Hematopoietic multipotent progenitor cell treated with erythropoietin and hydrocortisone succinate and interleukin-3 and kit ligand, for 8 days (in vitro differentiated cells): ENCODE data around the gene CCT8L2.
"Not testable (repeated sequence)": the region's sequence is repeated elsewhere in the genome, so short reads cannot be mapped to it uniquely, and the experiment has no call there.

Experiments used
- DNase-seq: peaks from one replicate; pipeline ENCODE4 v3.0.0-alpha.2; 2015

Gene CCT8L2

DNA sequence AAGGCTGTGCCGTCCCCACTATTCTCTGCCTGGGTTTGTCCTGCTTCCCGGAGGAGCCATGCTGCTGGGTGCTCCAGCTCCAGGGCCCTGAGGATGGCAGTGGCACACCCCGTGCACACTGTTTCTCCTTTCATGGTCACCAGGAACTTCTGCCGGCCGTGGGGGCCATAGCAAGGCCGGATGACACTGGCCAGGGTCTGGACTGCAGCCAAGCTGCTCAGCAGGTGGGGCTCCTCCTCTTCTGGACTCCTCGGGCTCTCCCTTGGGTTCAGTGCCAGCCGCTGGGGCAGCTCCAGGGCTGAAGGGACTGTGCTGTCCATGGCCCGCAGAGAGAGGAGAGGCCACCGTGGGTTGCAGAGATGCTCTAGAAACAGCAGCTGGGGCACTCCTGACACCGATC is 379 bp downstream of the CCT8L2 start:
- DNase-seq = not testable (repeated sequence)

- not testable (repeated sequence) for DNase-seq
Measured at GRCh38 chr22:16591136-16591535, 1.5 kb downstream of the CCT8L2 start.

- DNase-seq = no peak
Measured at GRCh38 chr22:16586991-16587390, 5.6 kb downstream of the CCT8L2 start.

DNA sequence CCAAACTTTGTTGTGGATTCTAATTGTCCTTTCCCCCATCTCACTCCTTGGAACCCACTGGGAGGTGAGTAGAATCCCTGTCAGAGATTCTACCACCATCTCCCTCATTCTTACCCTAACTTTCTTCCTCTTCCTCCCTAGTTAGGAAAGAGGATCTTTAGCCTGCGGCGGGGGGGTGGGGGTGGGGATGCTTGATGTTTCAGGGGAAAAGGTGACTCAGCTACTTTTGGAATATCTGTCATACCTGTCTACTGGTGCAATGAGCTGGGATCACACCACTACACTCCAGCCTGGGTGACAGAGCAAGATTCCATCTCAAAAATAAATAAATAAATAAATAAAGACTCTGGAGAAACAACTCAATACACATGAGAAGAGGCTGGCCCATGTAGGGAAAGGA is 6.4 kb downstream of the CCT8L2 start:
- DNase-seq = no peak

GRCh38 chr22:16580872-16581271 is 11.7 kb downstream of the CCT8L2 start:
- not testable (repeated sequence) for DNase-seq

DNA sequence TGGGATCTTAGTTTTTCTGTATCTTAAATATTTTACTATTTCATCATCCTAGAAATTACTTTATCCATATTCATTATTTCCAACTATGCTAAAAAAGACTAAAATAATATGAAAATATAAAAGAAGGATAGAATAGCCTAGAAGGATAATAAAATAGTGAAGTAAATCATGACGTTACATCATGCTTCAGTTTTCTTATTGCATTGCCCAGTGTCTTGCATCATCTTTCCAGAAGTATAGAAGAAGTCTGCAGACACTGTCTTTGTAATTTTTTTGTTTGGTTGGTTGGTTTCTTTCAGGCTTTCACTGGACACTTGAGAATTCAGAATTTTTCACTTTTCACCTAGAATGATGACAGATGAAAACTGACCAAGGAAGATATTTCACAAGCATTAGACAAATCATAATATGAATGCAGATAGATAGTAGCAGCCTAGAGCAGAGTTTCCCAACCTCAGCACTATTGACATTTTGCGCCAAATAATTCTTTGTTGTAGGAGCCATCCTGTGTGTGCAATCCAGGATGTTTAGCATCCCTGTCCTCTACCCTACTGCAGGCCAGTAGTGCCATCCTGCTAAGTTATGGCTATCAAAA is 23.3 kb downstream of the CCT8L2 start:
- DNase-seq = not testable (repeated sequence)

DNA sequence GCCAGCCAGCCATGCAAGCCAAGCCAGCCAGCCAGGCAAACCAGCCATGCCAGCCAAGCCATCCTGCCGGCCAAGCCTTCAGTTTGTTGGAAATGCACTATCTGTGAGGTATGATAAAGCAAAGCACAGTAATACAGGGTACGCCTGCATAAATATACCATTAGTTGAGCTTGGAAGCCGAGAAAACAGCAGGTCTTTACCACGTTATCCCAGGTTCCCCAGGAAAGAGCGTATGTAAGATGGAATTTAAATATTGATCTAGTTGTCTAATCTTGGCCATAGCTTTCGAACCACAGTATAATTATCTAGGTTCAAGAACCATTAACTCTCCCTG is 24.2 kb downstream of the CCT8L2 start:
- DNase-seq = no peak

DNA sequence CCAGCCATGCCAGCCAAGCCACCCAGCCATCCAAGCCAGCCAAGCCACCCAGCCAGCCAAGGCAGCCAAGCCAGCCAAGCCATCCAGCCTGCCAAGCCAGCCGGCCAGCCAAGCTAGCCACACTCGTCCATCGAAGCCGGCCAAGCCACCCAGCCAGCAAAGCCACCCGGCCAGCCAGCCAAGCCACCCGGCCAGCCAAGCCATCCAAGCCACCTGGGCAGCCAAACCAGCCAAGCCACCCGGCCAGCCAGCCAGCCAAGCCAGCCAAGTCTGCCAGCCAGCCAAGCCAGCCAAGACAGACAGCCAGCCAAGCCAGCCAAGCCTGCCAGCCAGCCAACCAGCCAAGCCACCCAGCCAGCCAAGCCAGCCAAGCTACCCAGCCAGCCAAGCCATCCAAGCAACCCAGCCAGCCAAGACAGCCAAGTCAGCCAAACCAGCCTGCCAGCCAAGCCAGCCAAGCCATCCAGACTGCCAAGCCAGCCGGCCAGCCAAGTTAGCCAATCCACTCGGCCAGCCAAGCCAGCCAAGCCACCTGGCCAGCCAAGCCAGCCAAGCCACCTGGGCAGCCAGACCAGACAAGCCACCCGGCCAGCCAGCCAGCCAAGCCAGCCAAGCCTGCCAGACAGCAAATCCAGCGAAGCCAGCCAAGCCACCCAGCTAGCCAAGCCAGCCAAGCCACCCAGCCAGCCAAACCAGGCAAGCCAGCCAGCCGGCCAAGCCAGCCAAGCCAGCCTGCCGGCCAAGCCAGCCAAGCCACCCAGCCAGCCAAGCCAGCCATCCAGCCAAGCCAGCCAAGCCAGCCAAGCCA is 24.8 kb downstream of the CCT8L2 start:
- not testable (repeated sequence) for DNase-seq

DNA sequence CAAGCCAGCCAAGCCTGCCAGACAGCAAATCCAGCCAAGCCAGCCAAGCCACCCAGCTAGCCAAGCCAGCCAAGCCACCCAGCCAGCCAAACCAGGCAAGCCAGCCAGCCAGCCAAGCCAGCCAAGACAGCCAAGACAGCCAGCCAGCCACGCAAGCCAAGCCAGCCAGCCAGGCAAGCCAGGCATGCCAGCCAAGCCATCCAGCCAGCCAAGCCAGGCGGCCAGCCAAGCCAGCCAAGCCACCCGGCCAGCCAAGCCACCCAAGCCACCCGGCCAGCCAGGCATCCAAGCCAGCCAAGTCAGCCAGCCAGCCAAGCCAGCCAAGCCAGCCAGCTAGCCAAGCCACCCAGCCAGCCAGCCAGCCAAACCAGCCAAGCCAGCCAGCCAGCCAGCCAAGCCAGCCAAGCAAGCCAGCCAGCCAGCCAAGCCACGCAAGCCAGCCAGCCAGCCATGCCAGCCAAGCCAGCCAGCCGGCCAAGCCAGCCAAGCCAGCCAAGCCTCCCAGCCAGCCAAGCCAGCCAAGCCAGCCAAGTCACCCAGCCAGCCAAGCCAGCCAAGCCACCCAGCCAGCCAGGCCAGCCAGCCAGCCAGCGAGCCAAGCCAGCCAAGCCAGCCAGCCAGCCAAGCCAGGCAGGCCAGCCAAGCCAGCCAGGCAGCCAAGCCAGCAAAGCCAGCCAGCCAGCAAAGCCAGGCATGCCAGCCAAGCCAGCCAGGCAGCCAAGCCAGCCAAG is 26.0 kb downstream of the CCT8L2 start:
- DNase-seq = not testable (repeated sequence)

DNA sequence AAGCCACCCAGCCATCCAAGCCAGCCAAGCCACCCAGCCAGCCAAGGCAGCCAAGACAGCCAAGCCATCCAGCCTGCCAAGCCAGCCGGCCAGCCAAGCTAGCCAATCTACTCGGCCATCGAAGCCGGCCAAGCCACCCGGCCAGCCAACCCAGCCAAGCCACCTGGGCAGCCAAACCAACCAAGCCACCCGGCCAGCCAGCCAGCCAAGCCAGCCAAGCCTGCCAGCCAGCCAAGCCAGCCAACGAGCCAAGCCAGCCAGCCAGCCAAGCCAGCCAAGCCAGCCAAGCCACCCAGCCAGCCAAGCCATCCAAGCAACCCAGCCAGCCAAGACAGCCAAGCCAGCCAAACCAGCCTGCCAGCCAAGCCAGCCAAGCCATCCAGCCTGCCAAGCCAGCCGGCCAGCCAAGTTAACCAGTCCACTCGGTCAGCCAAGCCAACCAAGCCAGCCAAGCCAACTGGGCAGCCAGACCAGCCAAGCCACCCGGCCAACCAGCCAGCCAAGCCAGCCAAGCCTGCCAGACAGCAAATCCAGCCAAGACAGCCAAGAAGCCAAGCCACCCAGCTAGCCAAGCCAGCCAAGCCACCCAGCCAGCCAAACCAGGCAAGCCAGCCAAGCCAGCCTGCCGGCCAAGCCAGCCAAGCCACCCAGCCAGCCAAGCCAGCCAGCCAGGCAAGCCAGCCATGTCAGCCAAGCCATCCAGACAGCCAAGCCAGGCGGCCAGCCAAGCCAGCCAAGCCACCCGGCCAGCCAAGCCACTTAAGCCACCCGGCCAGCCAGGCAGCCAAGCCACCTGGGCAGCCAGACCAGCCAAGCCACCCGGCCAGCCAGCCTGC is 26.8 kb downstream of the CCT8L2 start:
- DNase-seq = not testable (repeated sequence)

- not testable (repeated sequence) for DNase-seq
Measured at GRCh38 chr22:16564837-16565584, 27.6 kb downstream of the CCT8L2 start.

DNA sequence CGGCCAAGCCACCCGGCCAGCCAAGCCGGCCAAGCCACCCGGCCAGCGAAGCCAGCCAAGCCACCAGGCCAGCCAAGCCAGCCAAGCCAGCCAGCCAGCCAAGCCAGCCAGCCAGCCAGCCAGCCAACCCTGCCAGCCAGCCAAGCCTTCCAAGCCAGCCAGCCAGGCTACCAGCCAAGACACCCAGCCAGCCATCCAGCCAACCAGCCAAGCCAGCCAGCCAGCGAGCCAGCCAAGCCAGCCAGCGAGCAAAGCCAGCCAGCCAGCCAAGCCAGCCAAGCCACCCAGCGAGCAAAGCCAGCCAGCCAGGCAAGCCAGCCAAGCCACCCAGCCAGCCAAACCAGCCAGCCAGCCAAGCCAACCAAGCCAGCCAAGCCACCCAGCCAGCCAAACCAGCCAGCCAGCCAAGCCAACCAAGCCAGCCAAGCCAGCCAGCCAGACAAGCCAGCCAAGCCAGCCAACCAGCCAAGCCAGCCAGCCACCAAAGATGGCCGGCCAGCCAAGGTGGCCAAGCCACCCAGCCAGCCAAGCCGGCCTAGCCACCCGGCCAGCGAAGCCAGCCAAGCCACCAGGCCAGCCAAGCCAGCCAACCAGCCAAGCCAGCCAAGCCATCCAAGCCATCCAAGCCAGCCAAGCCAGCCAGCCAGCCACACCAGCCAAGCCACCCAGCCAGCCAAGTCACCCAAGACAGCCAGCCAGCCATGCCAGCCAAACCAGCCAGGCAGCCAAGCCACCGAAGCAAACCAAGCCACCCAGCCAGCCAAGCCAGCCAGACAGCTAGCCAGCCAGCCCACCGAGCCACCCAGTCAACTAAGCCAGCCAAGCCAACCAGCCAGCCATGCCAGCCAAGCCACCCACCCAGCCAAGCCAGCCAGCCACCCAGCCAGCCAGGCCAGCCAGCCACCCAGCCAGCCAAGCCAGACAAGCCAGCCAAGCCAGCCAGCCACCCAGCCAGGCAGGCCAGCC is 28.8 kb downstream of the CCT8L2 start:
- DNase-seq = no peak

GRCh38 chr22:16562711-16563554 is 29.7 kb downstream of the CCT8L2 start:
- DNase-seq = no peak

DNA sequence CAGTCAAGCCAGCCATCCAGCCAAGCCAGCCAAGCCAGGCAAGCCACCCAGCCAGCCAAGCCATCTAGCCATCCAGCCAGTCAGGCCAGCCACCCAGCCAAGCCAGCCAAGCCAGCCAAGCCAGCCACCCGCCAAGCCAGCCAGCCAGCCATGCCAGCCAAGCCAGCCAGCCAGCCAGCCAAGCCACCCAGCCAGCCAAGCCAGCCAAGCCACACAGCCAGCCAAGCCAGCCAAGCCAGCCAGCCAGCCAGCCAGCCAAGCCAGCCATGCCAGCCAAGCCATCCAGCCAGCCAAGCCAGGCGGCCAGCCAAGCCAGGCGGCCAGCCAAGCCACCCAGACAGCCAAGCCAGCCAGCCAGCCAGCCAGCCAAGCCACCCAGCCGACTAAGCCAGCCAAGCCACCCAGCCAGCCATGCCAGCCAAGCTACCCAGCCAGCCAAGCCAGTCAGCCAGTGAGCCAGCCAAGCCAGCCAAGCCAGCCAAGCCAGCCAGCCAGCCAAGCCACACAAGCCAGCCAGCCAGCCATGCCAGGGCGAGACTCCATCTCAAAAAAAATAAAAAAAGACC is 31.4 kb downstream of the CCT8L2 start:
- not testable (repeated sequence) for DNase-seq

DNA sequence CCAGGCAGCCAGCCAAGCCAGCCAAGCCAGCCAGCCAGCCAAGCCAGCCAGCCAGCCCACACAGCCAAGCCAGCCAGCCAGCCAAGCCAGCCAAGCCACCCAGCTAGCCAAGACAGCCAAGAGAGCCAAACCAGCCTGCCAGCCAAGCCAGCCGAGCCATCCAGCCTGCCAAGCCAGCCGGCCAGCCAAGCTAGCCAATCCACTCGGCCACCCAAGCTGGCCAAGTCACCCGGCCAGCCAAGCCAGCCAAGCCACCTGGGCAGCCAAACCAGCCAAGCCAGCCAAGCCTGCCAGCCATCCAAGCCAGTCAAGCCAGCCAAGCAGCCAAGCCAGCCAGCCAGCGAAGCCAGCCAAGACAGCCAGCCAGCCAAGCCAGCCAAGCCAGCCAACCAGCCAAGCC is 32.0 kb downstream of the CCT8L2 start:
- DNase-seq = not testable (repeated sequence)

GRCh38 chr22:16559996-16560395 is 32.6 kb downstream of the CCT8L2 start:
- not testable (repeated sequence) for DNase-seq

DNA sequence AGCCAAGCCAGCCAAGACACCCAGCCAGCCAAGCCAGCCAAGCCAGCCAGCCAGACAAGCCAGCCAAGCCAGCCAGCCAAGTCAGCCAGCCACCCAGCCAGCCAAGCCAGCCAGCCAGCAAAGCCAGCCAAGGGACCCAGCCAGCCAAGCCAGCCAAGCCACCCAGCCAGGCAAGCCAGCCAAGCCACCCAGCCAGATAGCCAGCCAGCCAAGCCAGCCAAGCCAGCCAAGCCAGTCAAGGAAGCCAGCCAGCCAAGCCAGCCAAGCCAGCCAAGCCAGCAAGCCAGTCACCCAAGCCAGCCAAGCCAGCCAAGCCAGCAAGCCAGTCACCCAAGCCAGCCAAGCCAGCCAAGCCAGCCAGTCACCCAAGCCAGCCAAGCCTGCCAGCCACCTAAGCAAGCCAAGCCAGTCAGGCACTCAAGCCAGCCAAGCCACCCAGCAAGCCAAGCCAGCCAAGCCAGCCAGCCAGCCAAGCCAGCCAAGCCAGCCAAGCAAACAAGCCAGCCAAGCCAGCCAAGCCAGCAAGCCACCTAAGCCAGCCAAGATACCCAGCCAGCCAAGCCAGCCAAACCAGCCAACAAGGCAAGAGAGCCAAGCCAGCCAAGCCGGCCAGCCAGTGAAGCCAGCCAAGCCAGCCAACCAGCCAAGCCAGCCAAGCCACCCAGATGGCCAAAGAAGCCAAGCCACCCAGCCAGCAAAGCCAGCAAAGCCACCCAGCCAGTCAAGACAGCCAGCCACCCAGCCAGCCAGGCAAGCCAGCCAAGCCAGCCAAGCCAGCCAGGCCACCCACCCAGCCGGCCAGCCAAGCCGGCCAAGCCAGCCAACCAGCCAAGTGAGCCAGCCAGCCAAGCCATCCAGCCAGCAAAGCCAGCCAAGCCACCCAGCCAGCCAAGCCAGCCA is 33.3 kb downstream of the CCT8L2 start:
- DNase-seq = no peak

- DNase-seq = not testable (repeated sequence)
Measured at GRCh38 chr22:16558376-16558945, 34.1 kb downstream of the CCT8L2 start.
